ENCODE data around the gene LYPLAL1.
A peak's percentile ranks its signal among the peaks of the same experiment; 100 is the strongest.

The LYPLAL1 gene

DNA sequence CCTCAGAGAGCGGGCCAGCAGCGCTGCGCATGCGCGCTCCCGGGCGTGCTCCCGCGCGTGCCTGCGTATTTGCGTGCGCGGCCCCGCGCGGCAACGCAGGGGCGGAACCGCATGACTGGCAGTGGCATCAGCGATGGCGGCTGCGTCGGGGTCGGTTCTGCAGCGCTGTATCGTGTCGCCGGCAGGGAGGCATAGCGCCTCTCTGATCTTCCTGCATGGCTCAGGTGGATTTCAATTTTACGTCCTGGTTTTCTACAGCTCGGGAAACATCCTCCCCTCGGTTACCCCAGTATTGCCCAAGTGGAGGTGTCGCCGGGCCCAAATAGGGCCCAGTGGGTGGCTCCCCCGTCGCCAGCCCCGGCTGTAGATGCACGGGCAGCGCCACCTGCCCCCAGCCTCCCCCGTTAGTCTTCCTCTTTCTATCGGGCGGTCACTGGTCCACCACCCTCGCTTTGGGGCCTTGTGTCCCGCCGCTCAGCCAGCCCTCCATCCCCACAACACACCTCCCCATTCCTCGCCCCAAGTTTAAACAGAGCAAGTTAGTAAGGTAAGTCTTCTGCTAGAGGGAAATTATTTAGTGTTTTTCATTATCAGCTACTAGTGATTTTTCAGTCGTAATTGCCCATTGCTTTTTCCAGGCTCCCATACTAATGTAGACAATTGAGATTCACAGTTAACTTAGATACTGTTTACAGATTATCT is at the start of gene LYPLAL1:
TSS of gene LYPLAL1 (plus strand) at position 121 of the 702 bp plus-strand sequence. CDS start at position 134, 13 bp downstream.
- peak; percentile 74 to 81 for DNase-seq (ENCODE audit: extremely low read depth in 1 of 2, low read depth in 1 of 2)

DNA sequence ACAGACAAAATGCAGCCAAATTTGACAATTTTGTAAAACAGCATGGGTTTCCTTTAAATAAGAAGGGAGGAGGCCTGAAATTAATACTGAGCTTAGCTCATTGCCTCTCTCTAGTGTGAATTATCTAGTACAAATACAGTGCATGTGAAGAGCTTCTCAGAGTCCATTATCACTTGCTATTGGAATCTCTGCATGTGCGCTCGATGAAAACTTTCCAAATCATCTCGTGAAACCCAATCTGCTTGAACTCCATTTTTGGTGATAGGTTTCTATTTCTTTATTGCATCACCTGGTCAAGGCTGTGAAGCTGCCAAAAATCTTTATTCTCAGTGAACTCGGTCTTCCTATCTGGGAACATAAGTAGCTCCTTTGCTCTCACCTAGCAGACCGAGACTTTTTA is 49.5 kb upstream of the LYPLAL1 start:
- DNase-seq (ENCODE audit: extremely low read depth in 1 of 2, low read depth in 1 of 2), result no peak

DNA sequence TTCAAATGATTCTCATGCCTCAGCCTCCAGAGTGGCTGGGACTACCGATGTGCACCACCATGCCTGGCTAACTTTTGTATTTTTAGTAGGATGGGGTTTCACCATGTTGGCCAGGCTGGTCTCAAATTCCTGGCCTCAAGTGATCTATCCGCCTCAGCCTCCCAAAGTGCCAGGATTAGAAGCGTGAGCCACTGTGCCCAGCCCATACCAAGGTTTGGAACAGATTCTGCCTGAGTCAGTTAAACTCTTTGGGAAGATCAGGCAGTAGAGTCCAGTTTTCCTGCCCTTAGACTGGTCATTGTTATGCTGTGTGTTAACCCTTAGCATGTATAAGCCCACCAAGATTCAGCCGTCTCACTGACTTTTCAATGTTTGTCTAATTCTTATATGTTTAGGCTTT is 48.3 kb upstream of the LYPLAL1 start:
- DNase-seq (ENCODE audit: extremely low read depth in 1 of 2, low read depth in 1 of 2), result no peak

DNA sequence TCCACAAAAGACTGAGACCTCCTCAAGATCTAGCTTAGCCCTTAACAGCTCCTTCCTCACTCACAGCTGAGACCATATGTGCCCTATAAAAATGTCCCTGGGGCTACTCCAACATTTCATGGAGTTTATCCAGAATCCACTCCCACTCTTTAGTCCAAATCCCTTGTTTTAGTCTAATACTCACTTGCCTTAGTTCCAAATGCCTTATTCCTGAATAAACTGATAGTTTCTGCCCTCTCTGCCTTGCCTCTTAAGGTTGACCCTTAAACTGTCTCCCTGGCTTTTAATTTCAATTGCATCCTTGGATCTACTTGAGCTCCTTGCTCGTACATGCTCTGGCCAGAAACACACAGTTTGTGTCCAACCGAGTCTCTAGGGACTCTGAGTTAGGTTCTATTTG is 47.3 kb upstream of the LYPLAL1 start:
- DNase-seq (ENCODE audit: extremely low read depth in 1 of 2, low read depth in 1 of 2), result no peak

DNA sequence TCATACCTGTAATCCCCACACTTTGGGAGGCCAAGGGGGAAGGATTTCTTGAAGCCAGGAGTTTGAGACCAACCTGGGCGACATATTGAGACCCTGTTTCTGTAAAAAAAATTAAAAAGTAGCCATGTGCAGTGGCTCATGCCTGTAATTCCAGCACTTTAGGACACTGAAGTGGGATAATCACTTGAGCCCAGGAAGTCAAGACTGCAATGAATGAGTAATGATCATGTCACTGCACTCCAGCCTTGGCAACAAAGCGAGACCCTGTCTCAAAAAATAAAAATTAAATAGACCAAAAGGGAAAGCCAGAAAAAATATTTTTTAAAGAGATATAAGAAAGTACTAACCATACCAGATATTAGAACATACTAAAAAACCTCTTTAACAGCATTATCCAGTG is 44.7 kb upstream of the LYPLAL1 start:
- DNase-seq (ENCODE audit: extremely low read depth in 1 of 2, low read depth in 1 of 2), result no peak

DNA sequence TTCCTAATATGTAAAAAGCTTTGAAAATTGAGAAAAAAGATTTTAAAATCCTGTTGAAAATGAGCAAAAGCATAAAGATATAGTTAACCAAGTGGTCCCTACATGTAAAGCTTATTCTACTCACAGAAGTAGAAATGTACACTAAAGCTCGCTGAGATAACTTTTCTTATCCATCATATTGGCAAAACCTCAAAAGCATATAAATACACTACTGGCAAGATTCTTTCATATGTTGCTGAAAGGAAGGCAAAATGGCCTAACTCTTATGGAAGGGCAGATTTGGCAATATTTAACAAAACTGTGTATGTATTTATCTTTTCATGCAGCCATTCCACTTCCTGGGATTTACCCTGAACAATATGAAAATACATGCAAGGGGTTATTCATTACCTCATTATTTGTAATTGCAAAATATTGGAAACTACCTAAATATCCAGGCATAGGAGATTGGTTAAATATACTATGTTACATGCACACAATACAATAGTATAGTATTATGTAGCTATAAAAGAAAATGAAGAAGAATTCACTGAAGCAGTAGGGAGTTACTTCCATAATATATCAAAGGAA is 43.2 kb upstream of the LYPLAL1 start:
- DNase-seq (ENCODE audit: extremely low read depth in 1 of 2, low read depth in 1 of 2), result no peak

DNA sequence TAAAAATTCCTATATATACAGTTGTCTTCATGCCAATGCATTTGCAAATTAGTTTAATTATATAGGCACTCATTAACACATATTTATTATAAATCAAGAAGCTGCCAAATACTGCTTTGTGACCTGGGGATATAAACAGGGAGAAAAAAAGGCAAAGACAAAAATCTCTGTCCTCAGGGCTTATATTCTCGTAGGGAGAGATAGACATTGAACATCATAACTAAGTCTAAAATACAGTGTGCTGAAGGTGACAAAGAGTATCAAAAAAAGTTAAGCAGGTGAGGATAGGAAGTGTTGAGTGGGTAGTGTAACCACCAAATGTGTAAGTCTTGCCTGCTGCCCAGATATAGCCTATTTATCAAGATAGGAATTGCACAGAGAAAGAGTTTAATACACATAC is 40.7 kb upstream of the LYPLAL1 start:
- DNase-seq (ENCODE audit: extremely low read depth in 1 of 2, low read depth in 1 of 2), result no peak

DNA sequence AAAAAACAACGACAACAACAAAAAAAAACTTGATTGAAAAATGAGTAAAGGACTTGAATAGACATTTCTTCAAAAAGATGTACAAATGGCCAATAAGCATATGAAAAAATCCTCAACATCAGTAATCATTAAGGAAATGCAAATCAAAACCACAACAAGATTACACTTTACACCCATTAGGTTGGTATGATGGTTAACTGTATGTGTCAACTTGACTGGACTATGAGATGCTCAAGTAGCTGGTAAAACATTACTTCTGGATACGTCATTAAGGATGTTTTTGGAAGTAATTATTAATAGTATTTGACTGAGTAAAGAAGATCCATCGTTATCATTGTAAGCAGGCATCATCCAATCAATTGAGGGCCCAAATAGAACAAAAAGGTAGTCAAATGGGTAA is 34.9 kb upstream of the LYPLAL1 start:
- DNase-seq (ENCODE audit: extremely low read depth in 1 of 2, low read depth in 1 of 2), result no peak

DNA sequence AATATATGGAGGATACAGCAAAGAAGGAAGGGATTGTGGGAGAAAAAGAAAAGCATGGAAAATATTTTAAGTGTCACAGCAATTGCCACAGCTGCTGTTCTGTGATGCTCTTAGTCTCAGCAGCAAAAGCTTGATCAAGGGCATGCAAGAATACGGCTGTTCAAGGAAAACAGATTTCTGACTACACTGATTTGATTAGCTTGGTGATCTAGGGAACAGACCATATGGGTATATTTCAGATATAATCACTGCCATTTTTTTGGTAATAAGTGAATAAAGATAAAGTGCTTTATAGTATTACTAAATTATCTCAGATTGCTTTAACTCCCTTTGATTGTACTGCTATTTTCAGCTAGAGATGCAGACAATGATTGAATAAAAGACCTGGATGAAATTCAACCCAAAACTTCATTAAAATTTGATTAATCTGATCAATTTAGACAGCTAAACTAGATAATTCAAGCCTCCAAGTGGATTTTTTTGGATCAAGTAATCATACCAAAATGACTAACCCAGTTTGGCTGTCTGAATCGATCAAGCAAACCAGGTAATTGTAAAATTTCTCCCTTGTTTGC is 33.3 kb upstream of the LYPLAL1 start:
- DNase-seq (ENCODE audit: extremely low read depth in 1 of 2, low read depth in 1 of 2), result no peak

DNA sequence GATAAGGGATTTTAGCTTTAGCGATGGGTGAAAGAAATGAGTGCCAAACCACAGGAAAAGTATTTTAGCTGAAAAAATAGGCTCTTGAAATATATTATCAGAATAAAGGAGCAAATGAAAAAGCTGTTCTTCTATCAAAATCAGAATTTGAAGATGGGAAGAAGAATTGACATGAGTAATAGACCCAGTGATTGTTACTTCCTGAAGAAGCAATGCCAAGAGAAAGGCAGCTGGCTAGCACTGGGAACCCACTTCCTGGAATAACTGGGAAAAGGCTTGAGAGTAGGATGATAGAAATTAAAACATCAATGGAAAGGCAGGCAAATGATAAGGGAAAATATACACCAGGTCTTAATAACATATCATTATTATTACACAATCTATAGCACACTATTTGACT is 29.9 kb upstream of the LYPLAL1 start:
- DNase-seq (ENCODE audit: extremely low read depth in 1 of 2, low read depth in 1 of 2), result no peak

DNA sequence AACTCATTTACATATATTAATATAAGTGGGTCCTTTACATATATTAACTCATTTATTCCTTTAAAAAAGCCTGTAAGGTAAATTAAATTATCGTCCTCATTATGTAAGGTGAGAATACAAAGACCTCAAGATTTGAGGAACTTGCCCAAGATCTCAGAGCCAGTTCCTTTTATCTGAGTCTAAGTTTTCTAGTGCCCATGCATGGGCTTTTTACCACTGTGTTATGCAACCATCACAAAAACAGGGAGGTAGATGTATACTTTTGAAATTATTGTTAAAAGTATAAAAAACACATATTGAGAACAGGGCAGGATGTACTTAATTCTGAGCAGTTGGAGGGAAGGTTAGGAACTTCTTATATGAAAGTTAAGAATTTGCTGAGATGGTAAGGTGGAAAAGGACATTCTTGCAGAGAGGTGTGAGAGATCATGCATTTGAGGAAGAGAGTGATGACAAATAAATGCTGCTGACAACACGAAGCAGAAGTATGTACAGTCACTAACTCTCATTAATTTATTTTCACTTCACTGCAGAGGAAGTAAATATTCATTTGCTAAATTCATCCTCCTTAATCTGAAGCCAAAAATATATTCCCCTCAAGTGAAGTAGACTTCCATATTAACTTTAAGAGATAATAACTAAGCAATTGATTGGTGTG is 28.9 kb upstream of the LYPLAL1 start:
- DNase-seq (ENCODE audit: extremely low read depth in 1 of 2, low read depth in 1 of 2), result no peak

DNA sequence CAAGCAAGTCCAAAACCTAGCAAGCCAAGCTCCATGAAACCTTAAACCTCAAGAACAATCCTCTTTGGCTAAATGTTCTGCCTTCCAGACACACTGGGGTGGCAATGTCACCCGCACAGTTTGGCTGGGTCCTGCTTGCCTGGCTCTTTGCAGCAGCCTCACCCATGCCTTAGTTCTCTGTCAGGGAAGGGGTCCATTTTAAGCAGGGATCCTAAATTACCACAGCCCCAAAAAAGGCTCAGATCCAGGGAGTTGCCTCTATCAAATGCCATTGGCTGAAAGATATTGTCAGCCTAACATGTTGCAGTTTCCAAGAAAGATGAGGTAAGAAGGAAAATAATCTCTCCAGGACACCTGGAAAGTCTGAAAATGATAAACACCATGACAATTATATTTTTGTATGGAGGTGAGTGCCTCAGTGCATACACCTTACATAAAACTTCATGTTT is 26.1 kb upstream of the LYPLAL1 start:
- no peak for DNase-seq (ENCODE audit: extremely low read depth in 1 of 2, low read depth in 1 of 2)

DNA sequence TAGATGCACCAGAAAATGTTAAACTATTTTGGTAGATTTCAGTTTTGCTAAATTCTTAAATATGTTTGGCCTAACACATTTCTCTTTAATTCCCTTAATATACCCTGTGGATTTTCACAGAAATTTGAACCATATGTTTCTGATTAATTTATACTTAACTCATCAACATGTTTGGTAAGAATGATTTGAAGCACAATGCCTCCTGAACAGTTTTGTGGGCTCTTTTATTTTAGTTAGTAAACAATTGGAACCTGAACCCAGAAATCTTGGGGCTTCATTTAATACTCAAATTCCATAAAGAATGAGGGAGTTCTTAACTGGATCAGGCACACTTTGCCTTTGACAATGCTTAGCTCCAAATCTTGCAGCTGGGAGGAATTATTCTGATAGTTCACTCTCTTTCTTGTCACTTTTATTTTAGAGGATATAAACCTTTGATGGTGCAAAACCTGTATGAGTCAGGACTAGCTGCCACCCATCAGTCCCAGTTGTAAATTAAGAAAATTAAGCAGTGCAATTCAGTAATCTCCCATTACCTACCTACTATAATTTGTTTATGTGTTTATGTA is 24.6 kb upstream of the LYPLAL1 start:
- DNase-seq (ENCODE audit: extremely low read depth in 1 of 2, low read depth in 1 of 2), result no peak

DNA sequence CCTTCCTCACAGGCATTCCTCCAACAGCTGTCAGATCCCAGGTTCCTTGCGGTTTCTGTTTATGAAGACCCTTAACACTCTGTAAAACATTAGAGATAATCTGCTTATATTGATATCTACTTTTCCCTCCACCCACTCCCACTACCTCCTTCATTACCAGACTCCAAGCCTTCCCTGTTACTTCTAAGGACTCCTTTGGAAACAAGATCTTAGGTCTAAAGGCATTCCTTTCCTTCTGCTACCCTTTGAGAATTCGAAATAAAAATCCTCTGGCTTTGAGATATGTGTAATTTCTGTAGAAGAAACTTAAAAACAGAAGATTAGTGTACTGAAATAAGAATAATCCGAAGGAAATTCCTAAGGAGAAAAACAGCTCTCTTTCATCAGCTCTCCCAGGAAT is 23.7 kb upstream of the LYPLAL1 start:
- no peak for DNase-seq (ENCODE audit: extremely low read depth in 1 of 2, low read depth in 1 of 2)

DNA sequence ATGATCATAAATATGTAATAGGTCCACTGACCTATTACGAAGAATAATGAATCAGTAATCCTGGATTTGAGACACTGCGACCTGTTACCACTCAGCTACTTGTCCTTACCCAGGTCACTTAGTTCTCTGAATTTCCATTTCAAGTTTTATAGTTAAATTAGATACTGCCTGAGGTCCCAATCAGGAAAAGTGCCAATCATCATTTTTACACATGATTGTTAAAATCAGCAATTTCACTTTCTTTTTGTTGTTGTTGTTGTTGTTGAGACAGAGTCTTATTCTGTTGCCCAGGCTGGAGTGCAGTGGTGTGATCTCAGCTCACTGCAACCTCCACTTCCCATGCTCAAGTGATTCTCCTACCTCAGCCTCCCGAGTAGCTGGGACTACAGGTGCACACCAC is 22.8 kb upstream of the LYPLAL1 start:
- no peak for DNase-seq (ENCODE audit: extremely low read depth in 1 of 2, low read depth in 1 of 2)

DNA sequence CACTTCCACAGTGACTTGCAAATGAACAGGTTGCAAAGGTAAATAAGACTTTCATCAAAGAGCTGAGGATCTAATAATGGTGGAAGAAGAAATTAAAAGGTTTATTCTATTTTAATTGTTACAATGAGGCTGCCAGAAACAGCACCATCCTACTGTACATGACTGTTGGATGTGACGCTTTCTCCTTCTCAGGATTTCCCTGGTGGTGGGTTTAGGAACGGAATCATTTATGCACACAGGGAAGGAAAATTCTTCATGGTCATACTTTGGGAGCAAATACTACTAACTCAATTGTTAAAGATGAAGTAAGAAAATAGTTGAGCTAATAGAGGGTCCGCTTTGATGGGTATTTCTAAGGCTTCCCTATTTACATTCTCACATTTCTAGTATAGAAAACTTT is 22.2 kb upstream of the LYPLAL1 start:
- no peak for DNase-seq (ENCODE audit: extremely low read depth in 1 of 2, low read depth in 1 of 2)

DNA sequence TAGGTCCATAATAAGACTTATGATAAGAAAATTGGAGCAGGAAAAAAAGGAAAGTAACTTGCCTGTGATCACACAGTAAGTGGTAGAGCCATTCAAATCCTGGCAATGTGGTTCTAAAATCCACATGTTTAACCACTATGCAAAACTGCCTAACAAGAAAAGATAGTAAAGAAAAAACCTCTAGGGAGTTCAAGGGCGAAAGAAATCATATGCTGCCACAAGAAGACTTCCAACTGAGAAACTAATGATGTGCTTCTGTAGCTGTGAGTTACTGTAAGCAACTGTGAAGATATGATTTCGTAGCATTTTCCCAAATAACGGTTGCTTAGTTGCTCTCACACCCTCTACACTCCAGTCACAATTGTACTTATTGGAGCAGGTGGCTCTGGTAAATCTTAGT is 20.9 kb upstream of the LYPLAL1 start:
- no peak for DNase-seq (ENCODE audit: extremely low read depth in 1 of 2, low read depth in 1 of 2)

DNA sequence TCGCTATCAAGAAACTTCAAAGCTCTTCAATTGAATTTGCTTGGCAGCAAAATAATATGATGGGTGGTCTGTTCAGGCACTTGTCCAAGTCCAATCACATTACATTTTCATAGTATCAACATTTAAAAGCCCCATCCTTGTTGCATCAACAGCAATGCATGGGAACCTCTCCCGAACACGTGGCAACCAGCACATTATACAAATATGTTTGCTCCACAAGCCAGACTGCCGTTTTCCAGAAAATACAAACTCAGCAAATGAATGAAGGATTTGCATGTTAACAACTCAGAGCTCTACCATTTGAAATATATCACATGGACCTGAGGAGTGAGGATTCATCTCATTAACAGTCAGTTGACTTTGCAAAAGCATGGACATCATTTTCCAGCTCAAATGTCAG is 20.0 kb upstream of the LYPLAL1 start:
- no peak for DNase-seq (ENCODE audit: extremely low read depth in 1 of 2, low read depth in 1 of 2)

DNA sequence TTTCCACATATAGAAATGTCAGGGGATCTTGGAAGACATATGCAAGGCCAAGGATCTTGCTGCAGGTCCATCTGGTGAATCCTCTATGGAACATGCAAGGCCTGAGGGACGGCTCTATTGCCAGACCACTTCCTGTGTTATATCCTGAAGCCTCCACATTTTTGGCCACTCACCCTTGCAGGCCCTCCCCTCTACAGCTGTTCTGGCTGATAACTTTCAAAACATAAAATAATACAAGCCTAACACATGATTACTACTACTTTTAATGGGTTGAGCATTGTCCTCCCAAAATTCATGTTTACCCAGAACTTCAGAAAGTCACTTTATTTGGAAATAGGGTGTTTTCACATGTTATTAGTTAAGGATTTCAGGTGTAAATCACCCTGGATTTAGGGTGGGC is 18.5 kb upstream of the LYPLAL1 start:
- no peak for DNase-seq (ENCODE audit: extremely low read depth in 1 of 2, low read depth in 1 of 2)

DNA sequence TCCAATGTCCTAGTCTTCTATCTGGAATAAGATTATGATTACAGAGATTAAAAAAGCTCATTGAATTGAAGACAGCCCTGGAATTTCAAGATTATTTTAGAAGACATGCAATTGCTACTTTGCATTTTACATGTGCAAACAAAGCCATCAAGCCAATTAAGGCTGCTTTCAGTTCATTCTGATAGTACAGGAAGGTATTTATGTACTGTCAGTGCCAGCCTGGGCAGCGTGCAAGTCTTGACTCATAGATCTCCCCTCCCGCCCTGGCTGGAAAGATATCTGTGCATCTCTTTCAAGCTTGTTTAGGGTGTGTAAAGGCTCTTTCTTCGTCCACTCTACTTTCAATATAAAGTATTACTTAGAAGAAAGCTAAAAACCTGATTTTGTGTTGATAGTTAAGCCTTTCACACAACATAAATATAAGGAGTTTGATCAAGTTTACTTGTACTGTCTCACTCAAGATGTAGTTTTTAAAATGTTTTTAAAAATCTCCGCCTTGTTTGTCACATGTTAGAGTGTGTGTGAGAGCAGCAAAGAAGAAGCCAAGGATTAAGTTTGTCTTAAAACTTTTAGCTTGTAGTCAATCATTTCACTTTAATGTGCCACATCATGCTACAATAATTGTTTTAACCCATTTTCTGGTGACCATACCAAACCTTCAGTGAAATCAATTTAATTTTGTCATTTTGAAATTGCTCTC is 13.6 kb upstream of the LYPLAL1 start:
- no peak for DNase-seq (ENCODE audit: extremely low read depth in 1 of 2, low read depth in 1 of 2)

DNA sequence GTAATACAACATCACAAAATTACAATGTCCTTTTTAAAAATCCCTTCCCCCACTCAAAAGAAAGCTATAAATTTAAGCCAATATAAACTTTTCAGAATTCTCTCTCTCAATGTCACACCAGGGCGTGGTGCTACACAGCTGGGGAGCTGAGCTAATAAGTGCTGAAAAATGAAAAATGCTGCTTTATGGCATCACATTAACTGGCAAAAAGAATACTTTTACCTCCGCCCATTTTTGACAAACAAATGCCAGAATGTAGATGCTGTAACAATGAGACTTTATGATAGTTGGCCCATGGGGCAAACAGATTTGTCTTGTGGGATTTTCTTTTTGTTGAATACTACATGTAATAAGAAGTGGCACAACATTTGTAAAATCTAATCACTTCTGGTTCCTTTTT is 12.7 kb upstream of the LYPLAL1 start:
- DNase-seq (ENCODE audit: extremely low read depth in 1 of 2, low read depth in 1 of 2), result no peak
